SJSA1 (cell line): ENCODE results near the gene VRK1. TPM values are rescaled to one million over a fixed set of nuclear protein-coding genes. Genes with fewer than 3 reads are reported as not detected.

ENCODE experiments used
- DNase-seq, 2 experiments: peaks; one replicate each; pipeline ENCODE4 v3.0.0-alpha.2; 2015 to 2020; ENCODE audit warnings: low spot score in 2 of 2, low read depth in 1 of 2
- H3K27ac ChIP-seq: fragments of 250-450 bp; sonication (Bioruptor Pico); 2 replicates; pipeline ENCODE4 v1.5.1; 2020; ENCODE audit warnings: mild to moderate bottlenecking, moderate library complexity
- H3K27me3 ChIP-seq: fragments of 250-450 bp; sonication (Bioruptor Pico); replicated peaks from 2 replicates; pipeline ENCODE4 v1.5.1; 2020; ENCODE audit warnings: mild to moderate bottlenecking, moderate library complexity
- H3K36me3 ChIP-seq: fragments of 250-450 bp; sonication (Bioruptor Pico); 2 replicates; pipeline ENCODE4 v1.5.1; 2020; ENCODE audit warnings: mild to moderate bottlenecking
- H3K4me1 ChIP-seq: fragments of 250-450 bp; sonication (Bioruptor Pico); replicated peaks from 2 replicates; pipeline ENCODE4 v1.6.1; 2021; ENCODE audit warnings: mild to moderate bottlenecking
- H3K4me3 ChIP-seq: fragments of 250-450 bp; sonication (Bioruptor Pico); 2 replicates; pipeline ENCODE4 v1.5.1; 2020; ENCODE audit warnings: mild to moderate bottlenecking
- H3K9me3 ChIP-seq: fragments of 250-450 bp; sonication (Bioruptor Pico); replicated peaks from 2 replicates; pipeline ENCODE4 v1.5.1; 2020; ENCODE audit warnings: mild to moderate bottlenecking
- total RNA-seq: library from RNA; depleted of rRNA; stranded (reverse); fragments of >200 nt; shearing (Covaris generic); gene quantifications from 2 replicates; pipeline ENCODE4 v1.2.3, GENCODE V29; 2014

The VRK1 gene
- total RNA-seq, 1 experiment from 2014 or later, result 65.9 TPM

DNA sequence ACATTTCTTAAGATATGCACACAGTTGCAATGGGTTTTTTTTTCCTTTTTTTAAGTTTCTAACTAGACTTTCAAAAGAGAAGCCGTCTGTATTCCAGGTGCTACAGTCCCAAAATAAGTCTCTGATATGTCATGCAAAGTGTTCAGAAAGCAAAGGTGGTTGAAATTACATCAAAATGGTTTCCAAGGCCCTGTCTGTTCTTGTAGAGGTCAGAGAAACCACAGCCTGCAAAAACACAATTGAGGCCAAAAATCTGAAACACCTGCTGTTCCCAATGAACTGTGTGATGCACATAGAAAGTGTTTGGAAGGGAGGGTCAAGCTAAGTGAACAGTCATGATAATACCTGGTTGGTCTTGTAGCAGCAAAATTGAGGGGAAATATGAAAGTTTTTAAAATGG is 91.0 kb downstream of the VRK1 start:
- no peak for DNase-seq
- Histone ChIP-seq H3K27ac (no peak overlapping the region), H3K4me1 (no peaks in the 10 kb centered on the region), H3K4me3 (no peak overlapping the region), H3K27me3 (no peaks in the 10 kb centered on the region), H3K9me3 (no peaks in the 10 kb centered on the region), H3K36me3 (no peaks in the 10 kb centered on the region)

DNA sequence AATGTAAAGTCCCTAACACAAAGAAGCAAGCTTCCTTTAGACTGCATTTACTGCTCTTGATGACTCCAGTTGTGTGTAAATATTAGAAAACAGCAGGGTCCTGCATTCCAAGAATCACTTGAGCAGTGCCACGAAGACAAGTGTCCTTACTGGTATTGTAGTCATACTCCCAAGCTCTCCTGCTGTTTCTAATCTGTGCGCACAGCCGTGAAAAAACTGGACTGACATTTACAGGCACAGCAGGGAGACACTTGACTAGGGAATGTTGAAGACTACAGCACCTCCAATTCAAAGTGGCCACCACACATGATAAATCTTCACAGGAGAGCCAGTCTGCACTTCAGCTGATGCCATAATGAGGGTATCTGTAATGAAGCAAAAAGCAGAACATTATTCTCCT is 91.4 kb downstream of the VRK1 start:
- no peak for DNase-seq
- no peaks in the 10 kb centered on the region for H3K36me3 ChIP-seq
- no peak overlapping the region for H3K27ac ChIP-seq
- no peaks in the 10 kb centered on the region for H3K27me3 ChIP-seq
- H3K9me3 ChIP-seq, result no peaks in the 10 kb centered on the region
- no peaks in the 10 kb centered on the region for H3K4me1 ChIP-seq
- H3K4me3 ChIP-seq, result no peak overlapping the region

DNA sequence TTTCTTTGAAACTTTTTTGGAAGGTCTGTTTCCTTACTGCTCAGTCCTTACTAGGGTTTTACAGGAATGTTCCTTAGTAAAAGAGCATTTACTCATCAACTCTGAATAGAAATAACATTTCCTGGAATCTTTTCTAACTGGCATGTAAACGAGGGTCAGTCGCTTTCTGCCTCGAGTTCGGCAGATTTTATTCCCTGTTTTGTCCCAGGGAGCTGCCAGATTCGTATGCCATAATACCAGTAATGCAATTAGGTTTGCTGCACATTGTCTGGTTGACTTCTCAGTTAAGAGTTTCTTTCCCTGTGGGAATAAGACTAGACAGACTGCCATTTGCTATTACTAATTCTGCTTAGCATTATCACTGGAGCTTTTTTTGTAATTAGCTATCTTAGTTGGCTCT is 91.9 kb downstream of the VRK1 start:
- H3K9me3 ChIP-seq, result no peaks in the 10 kb centered on the region

DNA sequence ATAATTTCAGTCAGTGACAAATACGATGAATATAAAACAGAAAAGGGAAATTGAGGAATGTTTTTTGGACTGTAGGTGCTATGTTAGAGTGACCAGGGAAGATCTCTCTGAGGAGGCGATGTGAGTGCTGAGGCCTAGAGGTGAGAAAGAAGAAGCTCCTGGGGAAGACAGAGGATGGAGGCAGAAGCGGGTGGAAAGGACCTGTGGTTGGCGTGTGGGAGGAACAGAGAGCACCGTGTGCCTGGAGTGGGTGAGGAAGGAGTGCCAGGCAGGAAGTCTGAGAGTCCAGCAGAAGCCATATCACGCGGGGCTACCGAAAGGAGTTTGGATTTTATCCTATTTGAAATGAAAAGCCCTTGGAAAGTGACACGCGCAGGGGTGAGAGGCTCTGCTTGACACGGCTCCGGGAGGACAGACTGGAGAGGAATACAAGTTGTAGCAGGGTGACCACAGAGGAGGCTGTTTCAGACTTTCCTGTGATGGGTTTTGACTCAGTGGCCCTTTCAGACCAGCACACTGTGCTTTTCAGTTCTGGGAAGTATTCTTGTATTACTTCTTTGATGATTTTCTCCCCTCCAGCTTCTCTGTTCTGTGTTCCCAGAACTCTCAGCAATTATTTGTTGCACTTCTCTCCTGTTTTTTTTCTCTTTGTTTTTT is 96.9 kb downstream of the VRK1 start:
- H3K9me3 ChIP-seq, result no peaks in the 10 kb centered on the region
- H3K4me3 ChIP-seq, result no peak overlapping the region
- H3K27ac ChIP-seq, result no peak overlapping the region
- H3K36me3 ChIP-seq, result no peaks in the 10 kb centered on the region
- H3K27me3 ChIP-seq, result no peaks in the 10 kb centered on the region
- H3K4me1 ChIP-seq, result peaks cover 14% of the 10 kb centered on the region
- no peak for DNase-seq

More for the DNA sequence above, 91.9 kb downstream of the VRK1 start:
- H3K27me3 ChIP-seq, result no peaks in the 10 kb centered on the region
- no peaks in the 10 kb centered on the region for H3K36me3 ChIP-seq
- no peak overlapping the region for H3K27ac ChIP-seq
- no peak overlapping the region for H3K4me3 ChIP-seq
- H3K4me1 ChIP-seq, result no peaks in the 10 kb centered on the region
- DNase-seq, result no peak

DNA sequence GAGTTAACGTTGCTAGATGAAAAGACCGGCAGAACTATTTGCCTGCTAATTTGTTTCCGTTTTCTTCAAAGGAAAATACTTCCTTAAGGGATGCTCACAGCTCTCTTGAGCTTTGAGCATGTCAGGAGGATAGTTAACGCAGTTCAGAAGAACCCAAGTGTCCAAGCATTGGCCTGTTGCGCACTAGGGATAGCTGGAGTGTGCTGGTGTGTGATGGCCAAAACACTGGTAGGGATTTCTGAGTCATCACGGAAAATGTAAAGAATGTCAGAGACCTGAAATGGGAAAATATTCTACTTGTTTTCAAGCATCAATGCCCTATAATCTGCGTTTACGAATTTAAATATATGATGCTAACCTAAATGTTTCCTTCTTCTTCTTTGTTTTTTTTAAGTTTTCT is 97.8 kb downstream of the VRK1 start:
- peak in 1 of 2 experiments; percentile 26 for DNase-seq
- no peaks in the 10 kb centered on the region for H3K27me3 ChIP-seq
- H3K36me3 ChIP-seq, result no peaks in the 10 kb centered on the region
- no peak overlapping the region for H3K27ac ChIP-seq
- H3K9me3 ChIP-seq, result no peaks in the 10 kb centered on the region
- H3K4me3 ChIP-seq, result no peak overlapping the region
- peaks cover 14% of the 10 kb centered on the region for H3K4me1 ChIP-seq

DNA sequence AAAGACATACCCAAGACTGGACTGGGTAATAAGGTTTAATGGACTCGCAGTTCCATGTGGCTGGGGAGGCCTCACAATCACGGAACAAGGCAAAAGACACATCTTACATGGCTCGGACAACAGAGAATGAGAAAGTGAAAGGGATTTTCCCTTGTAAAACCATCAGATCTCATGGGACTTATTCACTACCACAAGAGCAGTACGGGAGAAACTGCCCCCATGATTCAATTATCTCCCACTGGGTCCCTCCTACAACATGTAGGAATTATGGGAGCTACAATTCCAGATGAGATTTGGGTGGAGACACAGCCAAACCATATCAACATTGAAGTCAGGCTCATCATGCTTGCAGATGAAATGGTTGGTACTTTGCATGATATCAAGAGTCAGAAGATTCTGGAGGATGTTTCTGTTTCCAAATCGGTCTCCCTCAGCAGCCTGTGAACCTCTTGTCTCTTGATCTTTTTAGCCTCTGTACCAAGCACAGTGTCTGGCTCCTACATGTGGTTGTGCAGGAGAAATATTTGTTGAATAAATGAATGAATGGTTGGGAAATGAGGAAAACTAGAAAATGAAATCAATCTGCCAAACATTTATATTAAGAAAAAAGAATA is 98.6 kb downstream of the VRK1 start:
- Histone ChIP-seq H3K27ac (no peak overlapping the region), H3K9me3 (no peaks in the 10 kb centered on the region), H3K4me1 (peaks cover 14% of the 10 kb centered on the region), H3K27me3 (no peaks in the 10 kb centered on the region), H3K4me3 (no peak overlapping the region), H3K36me3 (no peaks in the 10 kb centered on the region)
- DNase-seq, result no peak

DNA sequence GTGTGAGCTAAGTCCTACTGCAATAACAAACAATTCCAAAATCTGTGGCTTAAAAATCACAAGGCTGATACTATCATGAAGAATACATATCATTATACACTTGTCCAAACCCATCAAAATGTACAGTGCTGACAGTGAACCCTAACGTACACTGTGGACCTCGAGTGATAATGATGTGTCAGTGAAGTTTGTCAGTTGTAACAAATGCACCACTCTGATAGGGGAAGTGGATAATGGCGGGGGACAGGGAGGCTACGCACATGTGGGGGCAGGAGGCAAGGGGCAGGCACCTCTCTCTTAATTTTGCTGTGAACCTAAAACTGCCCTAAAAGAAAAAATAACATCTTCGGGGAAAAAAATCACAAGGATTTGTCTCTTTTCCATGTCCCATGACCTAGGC is 100.0 kb downstream of the VRK1 start:
- peaks cover 14% of the 10 kb centered on the region for H3K4me1 ChIP-seq
- H3K27ac ChIP-seq, result no peak overlapping the region
- H3K36me3 ChIP-seq, result no peaks in the 10 kb centered on the region
- H3K4me3 ChIP-seq, result no peak overlapping the region
- H3K9me3 ChIP-seq, result no peaks in the 10 kb centered on the region
- DNase-seq, result no peak
- H3K27me3 ChIP-seq, result no peaks in the 10 kb centered on the region

DNA sequence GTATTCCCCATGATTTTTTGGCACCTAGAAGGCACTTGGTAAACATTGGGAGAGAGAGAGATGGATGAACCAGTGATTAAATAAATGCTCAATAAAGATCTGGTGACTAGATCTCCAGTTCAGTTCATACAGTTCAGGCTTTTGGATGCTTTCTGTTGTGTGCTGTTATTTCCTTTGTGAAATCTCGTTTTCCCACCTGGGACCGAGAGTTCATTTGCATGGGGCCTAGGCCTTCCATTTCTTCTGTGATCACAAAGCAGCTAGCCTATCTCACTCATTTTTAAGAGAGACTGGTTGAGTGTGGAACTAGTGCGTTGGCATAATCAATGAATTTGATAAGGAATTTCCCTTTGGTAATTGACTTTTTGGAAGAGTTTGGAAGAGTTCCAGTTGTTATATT is 104.0 kb downstream of the VRK1 start:
- no peak overlapping the region for H3K27ac ChIP-seq
- H3K9me3 ChIP-seq, result no peaks in the 10 kb centered on the region
- DNase-seq, result no peak
- no peak overlapping the region for H3K4me3 ChIP-seq
- no peaks in the 10 kb centered on the region for H3K27me3 ChIP-seq
- peaks cover 12% of the 10 kb centered on the region for H3K4me1 ChIP-seq
- H3K36me3 ChIP-seq, result no peaks in the 10 kb centered on the region

DNA sequence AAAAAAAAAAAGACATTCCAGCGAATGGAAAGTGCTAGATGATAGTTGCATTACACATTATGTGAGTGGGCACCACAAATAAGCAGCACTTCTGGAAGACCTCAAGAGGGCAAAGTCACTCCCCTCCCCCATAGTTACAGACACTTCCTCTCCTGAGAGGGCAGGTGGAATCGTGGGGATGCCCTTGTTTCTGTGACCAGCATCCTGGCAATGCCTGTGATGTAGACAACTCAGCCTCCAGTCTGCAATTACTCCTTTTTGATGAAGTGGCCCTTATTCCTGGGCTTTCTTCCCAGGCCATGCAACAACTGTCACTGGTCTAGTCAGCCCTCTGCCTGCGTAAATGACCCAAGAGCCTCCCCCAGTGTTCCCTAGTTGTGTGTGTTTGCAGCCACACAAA is 104.8 kb downstream of the VRK1 start:
- Histone ChIP-seq H3K4me3 (no peak overlapping the region), H3K27me3 (no peaks in the 10 kb centered on the region), H3K9me3 (no peaks in the 10 kb centered on the region), H3K4me1 (peaks cover 12% of the 10 kb centered on the region), H3K27ac (no peak overlapping the region), H3K36me3 (no peaks in the 10 kb centered on the region)
- no peak for DNase-seq

DNA sequence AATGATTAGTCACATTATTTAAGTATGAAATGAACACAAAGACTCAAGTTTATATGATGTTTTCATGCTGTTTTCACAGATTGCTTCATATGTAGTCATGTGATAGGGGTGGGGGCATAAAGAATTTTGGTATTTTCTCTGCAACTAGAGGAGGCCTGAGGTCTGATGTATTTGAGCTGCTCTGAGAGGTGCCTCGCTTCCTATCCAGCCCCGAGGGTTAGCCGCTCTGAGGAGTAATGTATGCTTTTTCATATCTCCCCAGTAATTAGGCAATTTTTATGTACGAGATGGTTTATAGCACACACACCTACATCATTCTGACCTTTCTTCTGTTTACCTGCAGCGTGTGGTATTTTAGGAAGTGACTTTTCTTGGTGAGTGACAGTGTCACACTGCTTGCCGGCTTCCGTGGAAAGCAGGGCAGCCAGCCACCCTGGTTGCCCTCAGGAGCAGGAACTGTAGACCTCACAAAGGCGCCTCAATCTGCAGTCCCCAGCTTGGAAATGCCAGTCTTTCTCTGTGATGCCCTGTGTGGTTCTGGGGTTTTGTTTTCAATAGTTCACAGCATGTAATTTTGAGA is 106.4 kb downstream of the VRK1 start:
- Histone ChIP-seq H3K36me3 (no peaks in the 10 kb centered on the region), H3K9me3 (no peaks in the 10 kb centered on the region), H3K27ac (no peak overlapping the region), H3K27me3 (no peaks in the 10 kb centered on the region), H3K4me1 (peaks cover 12% of the 10 kb centered on the region), H3K4me3 (no peak overlapping the region)
- no peak for DNase-seq

DNA sequence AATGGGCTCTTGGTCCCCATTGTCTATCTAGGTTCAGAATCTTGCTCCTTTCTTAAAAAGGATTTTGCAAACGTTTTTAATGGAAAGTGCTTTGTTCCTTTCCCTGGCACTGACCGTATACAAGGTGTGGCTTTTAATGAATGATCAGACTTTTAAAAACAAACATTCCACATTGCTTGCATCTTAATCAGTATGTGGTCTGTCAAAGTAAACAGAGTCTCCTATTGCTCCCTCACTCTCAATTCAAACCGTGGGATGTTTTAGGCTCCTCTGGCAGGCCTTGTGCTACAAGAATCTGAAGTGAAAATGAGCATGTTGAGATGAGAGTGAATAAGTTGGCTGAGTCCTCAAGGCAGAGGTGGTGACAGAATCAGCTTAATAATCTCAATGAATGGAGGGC is 107.0 kb downstream of the VRK1 start:
- Histone ChIP-seq H3K27ac (no peak overlapping the region), H3K4me1 (peaks cover 12% of the 10 kb centered on the region), H3K27me3 (no peaks in the 10 kb centered on the region), H3K4me3 (no peak overlapping the region), H3K9me3 (no peaks in the 10 kb centered on the region; the same call in 1 of the 2 replicates), H3K36me3 (no peaks in the 10 kb centered on the region)
- DNase-seq, result peak in 1 of 2 experiments; percentile 44

DNA sequence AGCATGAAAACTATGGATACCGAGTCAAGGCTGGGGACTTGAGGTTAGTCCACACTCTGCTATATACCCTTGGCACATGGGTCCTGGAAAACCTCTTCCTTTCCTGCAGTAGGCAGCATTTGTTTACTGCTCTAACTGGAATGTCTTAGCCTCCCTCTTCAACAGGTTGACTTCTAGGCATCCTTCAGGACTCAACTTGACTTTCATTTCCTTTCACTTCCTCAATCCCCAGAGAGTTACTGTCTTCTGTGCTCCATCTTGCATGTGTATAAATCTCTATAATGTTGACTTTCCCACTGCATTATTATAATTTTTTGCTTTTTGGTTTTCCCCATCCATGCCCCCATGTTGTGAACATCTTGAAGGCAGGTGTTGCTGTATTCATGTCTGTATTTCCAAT is 107.9 kb downstream of the VRK1 start:
- H3K4me3 ChIP-seq, result no peak overlapping the region
- H3K4me1 ChIP-seq, result peaks cover 12% of the 10 kb centered on the region
- no peaks in the 10 kb centered on the region for H3K36me3 ChIP-seq
- no peaks in the 10 kb centered on the region for H3K27me3 ChIP-seq
- no peak overlapping the region for H3K27ac ChIP-seq
- no peak for DNase-seq
- no peaks in the 10 kb centered on the region; the same call in 1 of the 2 replicates for H3K9me3 ChIP-seq

DNA sequence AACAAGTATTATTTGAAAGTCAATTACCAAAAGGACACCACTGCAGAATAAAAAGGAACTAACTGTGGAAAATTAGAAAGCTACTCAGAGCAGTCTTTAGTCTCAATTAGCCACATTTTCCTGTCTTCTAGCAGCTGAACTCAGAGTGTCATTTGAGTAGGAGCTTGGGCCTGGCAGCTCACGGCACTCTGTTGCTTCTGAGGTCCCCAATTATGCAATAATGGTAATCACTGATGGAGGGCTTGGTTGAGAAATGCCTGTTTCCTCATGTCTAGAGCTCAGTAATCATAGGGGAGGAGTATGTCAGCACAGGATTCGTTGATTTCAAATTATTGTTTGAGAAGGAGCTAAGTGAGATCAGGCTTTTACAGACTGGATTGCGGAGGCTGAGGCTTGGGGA is 108.6 kb downstream of the VRK1 start:
- Histone ChIP-seq H3K36me3 (no peaks in the 10 kb centered on the region), H3K27me3 (no peaks in the 10 kb centered on the region), H3K27ac (no peak overlapping the region), H3K9me3 (no peaks in the 10 kb centered on the region; the same call in 1 of the 2 replicates), H3K4me3 (no peak overlapping the region), H3K4me1 (peaks cover 12% of the 10 kb centered on the region)
- DNase-seq, result no peak

DNA sequence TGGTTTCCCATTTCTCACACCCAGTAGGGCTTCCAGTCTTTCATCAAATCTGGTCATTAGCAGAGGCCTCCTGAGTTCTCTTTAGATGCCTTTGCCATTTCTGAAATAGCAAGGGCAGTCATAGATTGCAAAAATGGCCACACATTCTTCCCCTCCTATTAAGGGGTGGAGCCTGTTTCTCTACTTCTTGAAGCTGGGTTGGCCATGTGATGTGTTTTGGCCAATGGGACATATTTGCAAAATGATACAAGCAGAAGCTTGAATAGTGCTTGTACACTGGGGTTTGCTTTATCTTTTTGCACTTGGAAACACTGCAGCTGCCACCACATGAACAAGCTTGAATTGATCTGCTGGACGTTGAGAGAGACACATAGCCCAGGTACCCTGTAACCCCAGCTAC is 109.3 kb downstream of the VRK1 start:
- Histone ChIP-seq H3K27me3 (no peaks in the 10 kb centered on the region), H3K36me3 (no peaks in the 10 kb centered on the region), H3K27ac (no peak overlapping the region), H3K4me3 (no peak overlapping the region), H3K9me3 (no peaks in the 10 kb centered on the region; the same call in 1 of the 2 replicates), H3K4me1 (peaks cover 12% of the 10 kb centered on the region)
- DNase-seq, result no peak
